Measurements from ENCODE around the gene ZNF335. TPM values are rescaled to one million over a fixed set of nuclear protein-coding genes. Genes with fewer than 3 reads are reported as not detected.

ZNF335 gene
- total RNA-seq, 4 donors from 2014 or later, result 34.3 to 60.1 (median 53.6) TPM

- Histone ChIP-seq H3K4me1 (peaks cover 0 to 26% (median 13%) of the 10 kb centered on the region in 4 donors), H3K27me3 (no peaks in the 10 kb centered on the region), H3K27ac (no peak overlapping the region), H3K36me3 (no peaks in the 10 kb centered on the region), H3K9me3 (no peaks in the 10 kb centered on the region), H3K4me3 (no peak overlapping the region)
- DNase-seq, result no peak
- TF ChIP-seq POLR2A (IDR thresholded peaks at IDR 0.05), result no peak
- TF ChIP-seq, protein P1, sequence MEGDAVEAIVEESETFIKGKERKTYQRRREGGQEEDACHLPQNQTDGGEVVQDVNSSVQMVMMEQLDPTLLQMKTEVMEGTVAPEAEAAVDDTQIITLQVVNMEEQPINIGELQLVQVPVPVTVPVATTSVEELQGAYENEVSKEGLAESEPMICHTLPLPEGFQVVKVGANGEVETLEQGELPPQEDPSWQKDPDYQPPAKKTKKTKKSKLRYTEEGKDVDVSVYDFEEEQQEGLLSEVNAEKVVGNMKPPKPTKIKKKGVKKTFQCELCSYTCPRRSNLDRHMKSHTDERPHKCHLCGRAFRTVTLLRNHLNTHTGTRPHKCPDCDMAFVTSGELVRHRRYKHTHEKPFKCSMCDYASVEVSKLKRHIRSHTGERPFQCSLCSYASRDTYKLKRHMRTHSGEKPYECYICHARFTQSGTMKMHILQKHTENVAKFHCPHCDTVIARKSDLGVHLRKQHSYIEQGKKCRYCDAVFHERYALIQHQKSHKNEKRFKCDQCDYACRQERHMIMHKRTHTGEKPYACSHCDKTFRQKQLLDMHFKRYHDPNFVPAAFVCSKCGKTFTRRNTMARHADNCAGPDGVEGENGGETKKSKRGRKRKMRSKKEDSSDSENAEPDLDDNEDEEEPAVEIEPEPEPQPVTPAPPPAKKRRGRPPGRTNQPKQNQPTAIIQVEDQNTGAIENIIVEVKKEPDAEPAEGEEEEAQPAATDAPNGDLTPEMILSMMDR (IDR thresholded peaks at IDR 0.05), result no peak
These were observed 58.9 kb downstream of the ZNF335 start for GRCh38 chr20:45913116-45913515.

DNA sequence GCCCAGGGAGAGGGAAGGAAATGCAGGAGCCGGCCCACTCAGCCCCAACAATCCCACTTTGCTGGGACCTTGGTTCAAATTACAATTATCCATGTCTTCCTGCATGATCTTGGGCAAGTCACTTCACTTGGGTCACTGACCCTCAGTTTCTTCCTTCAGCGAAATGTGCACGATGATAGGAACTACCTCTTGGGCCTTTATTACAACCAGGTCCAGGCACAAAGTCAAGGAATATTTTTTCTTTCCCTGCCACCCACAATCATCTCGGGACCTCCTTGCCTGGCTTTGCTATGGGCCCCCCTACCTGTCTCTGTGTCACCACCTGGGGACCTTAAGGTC is 59.7 kb downstream of the ZNF335 start:
- Histone ChIP-seq H3K4me1 (peaks cover 0 to 20% (median 13%) of the 10 kb centered on the region in 4 donors), H3K27me3 (no peaks in the 10 kb centered on the region), H3K36me3 (no peaks in the 10 kb centered on the region), H3K27ac (peak overlapping the region in 3 of 4 donors; percentile 67 to 81 (median 80)), H3K9me3 (no peaks in the 10 kb centered on the region), H3K4me3 (peak overlapping the region; percentile 38 to 56 (median 48))
- TF ChIP-seq POLR2A (IDR thresholded peaks at IDR 0.05), result no peak
- TF ChIP-seq, protein P1 (IDR thresholded peaks at IDR 0.05), result no peak
- DNase-seq, result no peak

- H3K4me3 ChIP-seq, result peak within 1 kb of the TSS; percentile 38 to 56 (median 48)
- peaks cover 0 to 20% (median 13%) of the 10 kb centered on the region in 4 donors for H3K4me1 ChIP-seq
- peak; percentile 54 to 71 (median 60) for DNase-seq
- H3K36me3 ChIP-seq, result no peaks in the 10 kb centered on the region
- H3K27me3 ChIP-seq, result no peaks in the 10 kb centered on the region
- no peaks in the 10 kb centered on the region for H3K9me3 ChIP-seq
- TF ChIP-seq, protein P1 (IDR thresholded peaks at IDR 0.05), result no peak
- TF ChIP-seq POLR2A (IDR thresholded peaks at IDR 0.05), result peak; percentile 33 to 47
- H3K27ac ChIP-seq, result peak within 1 kb of the TSS; percentile 60 to 81 (median 74)
These were observed 60.3 kb downstream of the ZNF335 start, which contains the start of gene PLTP for GRCh38 chr20:45911486-45912343. Gene PLTP, minus strand, starts transcription at chr20:45912155. Its CDS starts 703 bp downstream, at chr20:45911452.

DNA sequence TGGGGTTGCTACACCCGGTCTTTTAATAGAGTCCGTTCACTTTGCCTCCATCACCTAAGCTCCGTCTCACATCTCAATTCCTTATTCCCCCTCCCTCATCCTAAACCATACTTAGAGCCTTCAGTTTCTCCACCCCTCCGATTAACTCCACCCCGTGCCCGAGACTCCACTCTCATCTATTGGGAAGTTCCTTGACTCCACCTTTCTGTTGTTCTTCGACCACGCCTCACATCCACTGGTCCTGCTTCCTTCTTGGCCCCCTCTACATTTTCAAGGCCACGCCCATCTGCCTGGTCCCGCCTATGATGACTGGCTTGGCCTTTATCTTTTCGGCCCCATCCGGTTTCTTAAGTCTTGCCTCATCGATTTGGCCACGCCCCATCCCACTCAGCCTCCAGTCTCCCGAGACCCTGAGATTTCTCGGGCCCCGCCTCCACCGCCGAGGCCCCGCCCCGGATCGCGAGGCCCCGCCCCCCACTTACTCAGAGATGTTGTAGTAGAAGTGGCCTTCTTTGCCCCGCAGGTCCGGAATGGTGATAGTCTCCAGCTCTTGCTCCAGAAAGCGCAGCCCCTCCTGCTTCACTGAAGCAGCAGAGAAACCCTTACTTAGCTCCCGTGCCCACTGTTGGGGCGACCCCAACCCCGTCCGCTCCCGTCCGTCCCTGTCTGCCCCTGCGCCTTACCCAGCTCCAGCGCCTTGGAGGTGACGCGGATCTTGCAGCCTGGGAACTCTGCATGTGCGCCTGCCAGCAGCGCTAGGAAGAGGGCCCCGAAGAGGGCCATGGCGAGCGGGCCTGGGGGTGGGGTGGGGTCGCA is 61.1 kb downstream of the ZNF335 start:
- no peaks in the 10 kb centered on the region for H3K27me3 ChIP-seq
- peaks cover 0 to 20% (median 13%) of the 10 kb centered on the region in 4 donors for H3K4me1 ChIP-seq
- H3K27ac ChIP-seq, result peak overlapping the region; percentile 60 to 81 (median 74)

More for the DNA sequence above, 61.1 kb downstream of the ZNF335 start:
- peak in 1 of 2 donors; percentile 42 for TF ChIP-seq POLR2A (IDR thresholded peaks at IDR 0.05)
- TF ChIP-seq, protein P1 (IDR thresholded peaks at IDR 0.05), result no peak
- Histone ChIP-seq H3K36me3 (peaks cover 0 to 4% (median 0%) of the 10 kb centered on the region in 3 donors), H3K4me3 (peak overlapping the region; percentile 38 to 56 (median 48)), H3K9me3 (no peaks in the 10 kb centered on the region)
- peak; percentile 91 to 98 (median 98) for DNase-seq

Data from Peyer's patch (tissue), 4 donors.